HEK293 (cell line): ENCODE measurements around the gene CKS1B.
"Not testable (repeated sequence)": the region's sequence is repeated elsewhere in the genome, so short reads cannot be mapped to it uniquely, and the experiment has no call there.

Experiments
- CTCF ChIA-PET: fragments of 350-600 bp; formaldehyde crosslinking; extraction: SDS; loops from one replicate; lab custom pipeline; 2021; ENCODE audit warnings: antibody characterized with exemption; lab: Yijun Ruan, JAX
- POLR2A ChIA-PET: fragments of 300-600 bp; formaldehyde crosslinking; extraction: SDS; loops from one replicate; lab custom pipeline; 2020; ENCODE audit warnings: antibody characterized with exemption, inconsistent platforms; lab: Yijun Ruan, JAX
- H3K27ac ChIP-seq: fragments of 200-500 bp; sonication (Bioruptor generic); 2 replicates; pipeline ENCODE4 v1.5.1; 2014; ENCODE audit warnings: low read depth, low read length, control low read depth, inconsistent platforms; ENCODE audit errors: extremely low read depth
- H3K36me3 ChIP-seq, 2 experiments: fragments of 200-500 bp in 1 of 2; sonication (Bioruptor generic) in 1 of 2; 1 replicate in 1 of 2; 2 replicates in 1 of 2; pipeline ENCODE4 v1.5.1; 2014 to 2017; ENCODE audit warnings: inconsistent platforms in 2 of 2, low read length in 2 of 2; ENCODE audit not compliant: control insufficient read depth in 2 of 2, insufficient read depth in 1 of 2
- H3K4me1 ChIP-seq: fragments of 200-500 bp; sonication (Bioruptor generic); 2 replicates; pipeline ENCODE4 v1.5.1; 2014; ENCODE audit warnings: mild to moderate bottlenecking, low read length, inconsistent platforms; ENCODE audit not compliant: control insufficient read depth, insufficient read depth
- H3K4me3 ChIP-seq: 2 replicates; pipeline ENCODE4 v1.5.1; 2011; ENCODE audit warnings: low read depth, mild to moderate bottlenecking, control low read depth, low read length, moderate library complexity
- H3K9me3 ChIP-seq: fragments of 200-500 bp; sonication (Bioruptor generic); 2 replicates; pipeline ENCODE4 v1.5.1; 2014; ENCODE audit warnings: low read depth, low read length, inconsistent platforms; ENCODE audit not compliant: control insufficient read depth, insufficient read depth
- GLIS1 ChIP-seq: fragments of 450-650 bp; formaldehyde crosslinking; IDR thresholded peaks from 2 replicates; pipeline ENCODE4 v1.5.1; 2016; ENCODE audit warnings: missing biosample characterization, missing genetic modification characterization
- MYNN ChIP-seq: fragments of 450-650 bp; formaldehyde crosslinking; IDR thresholded peaks from 2 replicates; pipeline ENCODE4 v1.5.1; 2016; ENCODE audit warnings: missing biosample characterization, missing genetic modification characterization, borderline replicate concordance
- PRDM10 ChIP-seq: fragments of 450-650 bp; formaldehyde crosslinking; IDR thresholded peaks from 2 replicates; pipeline ENCODE4 v1.5.1; 2016; ENCODE audit warnings: missing biosample characterization, missing genetic modification characterization
- ZBTB8A ChIP-seq: fragments of 450-650 bp; formaldehyde crosslinking; IDR thresholded peaks from 2 replicates; pipeline ENCODE4 v1.5.1; 2016; ENCODE audit warnings: missing biosample characterization, missing genetic modification characterization
- ZIC2 ChIP-seq: fragments of 450-650 bp; formaldehyde crosslinking; IDR thresholded peaks from 2 replicates; pipeline ENCODE4 v1.5.1; 2016; ENCODE audit warnings: missing biosample characterization, missing genetic modification characterization
- ZNF362 ChIP-seq: fragments of 450-650 bp; formaldehyde crosslinking; IDR thresholded peaks from 2 replicates; pipeline ENCODE4 v1.5.1; 2016; ENCODE audit warnings: missing biosample characterization, missing genetic modification characterization
- ZNF580 ChIP-seq: fragments of 450-650 bp; formaldehyde crosslinking; IDR thresholded peaks from 2 replicates; pipeline ENCODE4 v1.5.1; 2016; ENCODE audit warnings: missing biosample characterization, missing genetic modification characterization
- ZNF843 ChIP-seq: fragments of 450-650 bp; formaldehyde crosslinking; IDR thresholded peaks from 2 replicates; pipeline ENCODE4 v1.5.1; 2016; ENCODE audit warnings: missing biosample characterization, missing genetic modification characterization

Gene CKS1B

GRCh38 chr1:154995301-154995983 is 21.0 kb downstream of the CKS1B start:
- CTCF ChIA-PET = interaction anchor here (0.6 to 8.9 kb wide), 24 partner anchors 8 to 400 kb away, joined by 3 to 55 read pairs (median 4); partner anchors contain the start of genes CKS1B, FLAD1, PBXIP1 and SHC1
- POLR2A ChIA-PET = interaction anchor here (0.9 to 1.4 kb wide), 3 partner anchors 8 to 59 kb away, joined by 3 to 9 read pairs (median 4); partner anchors contain the start of genes PMVK and ZBTB7B
- H3K27ac ChIP-seq, H3K4me1 ChIP-seq, H3K9me3 ChIP-seq, H3K4me3 ChIP-seq: not testable (repeated sequence)
- H3K36me3 ChIP-seq = peaks cover 0 to 11% of the 10 kb centered on the region in 2 experiments; a peak in 2 of 3 replicates
- TF ChIP-seq ZNF362 (tag by site-specific recombination) = peak; percentile 80
- TF ChIP-seq ZBTB8A = peak; percentile 33; the same call in 1 of the 2 replicates
- peak; percentile 96 for TF ChIP-seq MYNN (tag by site-specific recombination)
- TF ChIP-seq GLIS1 (tag by site-specific recombination) = 0 out of 2 replicates have a peak, but pooled peaks have one; percentile 17
- peak; percentile 39; the same call in 1 of the 2 replicates for TF ChIP-seq ZIC2 (tag by site-specific recombination)
- TF ChIP-seq ZNF580 = 0 out of 2 replicates have a peak, but pooled peaks have one; percentile 28
- TF ChIP-seq PRDM10 (tag by site-specific recombination) = peak; percentile 62

- Histone ChIP-seq H3K4me3 (no peak overlapping the region), H3K4me1 (peaks cover 6% of the 10 kb centered on the region), H3K36me3 (peaks cover 0 to 5% of the 10 kb centered on the region in 2 experiments; a peak in 2 of 3 replicates)
- TF ChIP-seq ZNF843 (tag by site-specific recombination) = no peak
- 0 out of 2 replicates have a peak, but pooled peaks have one; percentile 45 for TF ChIP-seq PRDM10 (tag by site-specific recombination)
- TF ChIP-seq, all 188 proteins: peak for 1
- no peak overlapping the region for H3K27ac ChIP-seq
- no peaks in the 10 kb centered on the region for H3K9me3 ChIP-seq
- CTCF ChIA-PET = interaction anchor here (0.6 to 8.9 kb wide), 18 partner anchors 9 to 88 kb away, joined by 3 to 55 read pairs (median 4); partner anchors contain the start of genes CKS1B, FLAD1, PBXIP1 and PMVK
- POLR2A ChIA-PET = interaction anchor here (0.7 to 1.1 kb wide), 2 partner anchors 16 to 20 kb away, joined by 3 read pairs; no protein-coding TSS in a partner anchor
Observed at GRCh38 chr1:154996966-154997701, 22.7 kb downstream of the CKS1B start.
